ENCODE results near the gene RASGRP2.

DNA sequence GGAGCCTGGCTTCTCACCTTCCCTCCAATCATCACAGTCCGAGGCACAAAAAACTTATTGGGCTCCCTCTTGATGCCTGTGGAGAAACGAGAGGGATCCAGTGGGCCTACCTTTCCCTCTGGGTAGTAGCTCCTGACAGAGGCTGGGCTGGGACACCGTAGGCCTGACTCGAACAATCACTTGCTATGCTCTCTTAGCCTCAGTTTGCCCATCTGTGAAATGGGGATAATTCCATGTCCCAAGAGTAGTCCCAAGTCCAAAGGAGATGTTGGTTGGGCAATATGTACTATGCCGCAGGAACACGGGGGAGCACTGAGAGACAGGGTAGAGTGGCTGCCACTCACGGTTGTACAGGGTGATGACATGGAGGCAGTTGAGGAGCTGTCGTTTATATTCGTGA is 7.6 kb upstream of the RASGRP2 start:
- no peak for TF ChIP-seq CTCF (conservative IDR thresholded peaks at IDR 0.05; ENCODE audit: low read depth in 2 of 2)
- no peak for TF ChIP-seq EZH2 (IDR thresholded peaks at IDR 0.05; ENCODE audit: low read depth, unreplicated experiment)
- TF ChIP-seq ETS1 (IDR thresholded peaks at IDR 0.05), result no peak
- TF ChIP-seq EZH2phosphoT487 (IDR thresholded peaks at IDR 0.05; ENCODE audit: unreplicated experiment), result no peak
- no peak for TF ChIP-seq POLR2AphosphoS5 (IDR thresholded peaks at IDR 0.05; ENCODE audit: low read depth)
- TF ChIP-seq REST (IDR thresholded peaks at IDR 0.05; ENCODE audit: unreplicated experiment), result no peak
- TF ChIP-seq ZNF331 (CRISPR knock-in tag; IDR thresholded peaks at IDR 0.05; ENCODE audit: low read depth), result no peak
- no peak for TF ChIP-seq ZNF462 (CRISPR knock-in tag; IDR thresholded peaks at IDR 0.05)
- no peak for TF ChIP-seq STAT1 (IDR thresholded peaks at IDR 0.05; ENCODE audit: unreplicated experiment)
- TF ChIP-seq ZNF114 (CRISPR knock-in tag; IDR thresholded peaks at IDR 0.05), result no peak
- no peak for TF ChIP-seq JUNB (IDR thresholded peaks at IDR 0.05; ENCODE audit: unreplicated experiment)
- TF ChIP-seq CREB1 (CRISPR knock-in tag; IDR thresholded peaks at IDR 0.05; ENCODE audit: low read depth), result no peak
- no peak for TF ChIP-seq NANOG (IDR thresholded peaks at IDR 0.05; ENCODE audit: borderline replicate concordance)

Data from GM23338 (cell line).